GM18858 (cell line): ENCODE measurements around the gene WDR7.
A peak's percentile ranks its signal among the peaks of the same experiment; 100 is the strongest.

Experiments used
- ATAC-seq: cut with Tn5 transposase; IDR thresholded peaks from one replicate; pipeline ENCODE4 v1.9.1; 2021; ENCODE audit not compliant: unreplicated experiment

Gene WDR7

DNA sequence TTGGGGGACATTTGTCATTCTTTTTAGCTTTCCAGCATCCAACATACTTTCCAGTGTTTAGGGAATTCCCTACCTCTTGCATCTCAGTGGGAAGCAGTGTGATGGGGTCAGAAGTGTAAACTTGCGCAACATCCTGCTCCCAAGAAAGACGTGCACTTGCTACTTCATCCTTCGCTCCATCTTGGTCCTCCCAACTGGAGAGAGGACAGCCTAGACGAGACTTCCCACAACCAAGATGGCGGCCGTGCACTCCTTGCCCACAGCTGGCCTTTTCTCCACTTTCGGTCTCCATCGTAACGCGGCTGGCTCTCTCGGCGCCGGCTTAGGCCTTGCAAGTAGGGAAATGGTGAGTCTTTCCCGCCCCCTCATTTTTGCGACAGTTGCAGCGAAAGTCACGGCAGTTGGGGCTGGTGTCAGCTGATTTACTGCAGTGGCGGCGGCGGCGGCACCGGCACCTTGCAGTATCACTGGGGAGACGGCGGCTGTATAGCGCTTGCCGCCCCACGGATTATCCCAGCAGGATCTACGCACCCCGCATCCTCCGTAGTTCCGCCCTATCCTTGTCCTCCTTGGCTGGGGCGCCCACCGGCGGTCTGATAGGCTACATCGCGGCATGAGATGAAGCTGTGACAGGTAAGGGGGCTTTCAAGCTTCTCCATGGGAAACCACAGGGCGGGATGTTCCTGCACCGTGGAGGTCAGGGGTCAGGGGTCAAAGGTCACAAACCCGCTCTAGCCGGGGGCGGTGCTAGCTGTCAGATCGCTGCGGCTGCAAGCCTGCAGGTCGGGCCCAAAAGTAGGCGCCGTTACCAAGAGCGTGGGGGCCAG, at the start of gene WDR7:
TSS of gene WDR7 (plus strand) at position 416 of the 827 bp plus-strand sequence. CDS start 21,157 bp downstream, outside the sequence.
- peak; percentile 87 for ATAC-seq

DNA sequence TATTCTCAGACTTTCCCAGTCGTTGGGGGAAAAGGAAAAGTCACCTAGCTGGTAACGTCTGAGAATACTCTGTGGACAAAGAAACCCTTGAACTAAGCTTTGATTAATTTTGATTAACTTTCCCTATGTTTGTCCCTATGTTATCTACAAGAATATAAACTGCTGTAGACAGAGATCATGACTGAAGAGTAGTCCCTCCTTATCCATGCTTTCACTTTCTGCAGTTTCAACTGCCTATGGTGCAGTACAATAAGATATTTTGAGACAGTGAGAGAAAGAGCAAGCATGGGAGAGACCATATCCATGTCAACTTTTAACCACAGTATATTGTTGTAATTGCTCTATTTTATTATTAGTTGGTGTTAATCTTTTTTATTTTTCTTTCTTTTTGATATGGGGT, 44.5 kb upstream of the WDR7 start:
- ATAC-seq = no peak

DNA sequence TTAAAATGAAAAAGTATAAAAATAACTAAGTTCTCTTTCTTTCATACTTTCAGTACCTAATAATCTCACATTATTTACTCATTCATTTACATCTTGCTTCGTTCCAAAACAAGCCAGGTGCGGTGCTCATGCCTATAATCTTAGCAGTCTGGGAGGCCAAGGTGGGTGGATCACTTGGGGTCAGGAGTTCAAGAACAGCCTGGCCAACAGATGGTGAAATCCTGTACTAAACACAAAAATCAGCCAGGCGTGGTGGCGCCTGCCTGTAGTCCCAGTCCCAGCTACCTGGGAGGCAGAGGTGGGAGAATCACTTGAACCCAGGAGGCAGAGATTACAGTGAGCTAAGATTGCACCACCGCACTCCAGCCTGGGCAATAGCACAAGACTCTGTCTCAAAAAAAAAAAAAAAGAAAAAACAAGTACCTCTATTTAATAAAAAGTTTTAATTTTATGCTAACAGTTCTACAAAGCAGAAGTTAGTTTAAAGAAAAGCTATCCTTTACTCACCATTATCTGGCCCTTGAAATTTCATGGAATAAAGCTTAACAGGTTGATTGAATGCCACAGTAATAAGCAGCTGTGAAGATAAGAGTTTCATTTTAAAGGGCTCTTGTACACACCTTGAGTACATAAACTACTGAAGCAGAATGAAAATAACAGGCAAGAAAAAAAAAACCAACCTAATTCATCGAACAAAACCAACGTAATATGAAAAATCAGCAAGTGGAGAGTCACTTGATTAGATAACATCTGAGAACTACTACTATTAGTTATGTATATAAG, 35.2 kb upstream of the WDR7 start:
- no peak for ATAC-seq

DNA sequence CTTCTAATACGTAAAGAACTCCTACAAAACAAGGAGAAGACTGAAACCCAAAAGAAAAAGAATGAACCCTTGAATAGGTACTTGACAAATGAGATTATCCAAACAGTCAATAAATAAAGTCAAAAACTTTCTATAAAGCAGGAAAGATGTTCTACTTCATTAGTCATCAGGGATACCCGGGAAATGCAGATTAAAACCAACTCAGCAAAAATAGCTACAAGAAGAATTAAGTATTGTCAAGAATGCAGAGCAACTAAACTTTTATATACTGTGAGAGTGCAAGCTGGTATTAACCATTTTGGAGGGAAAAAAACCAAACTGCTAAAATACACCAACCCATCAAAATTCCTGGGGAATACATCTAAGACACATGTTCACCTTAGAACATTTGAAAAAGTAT, 23.2 kb upstream of the WDR7 start:
- no peak for ATAC-seq

DNA sequence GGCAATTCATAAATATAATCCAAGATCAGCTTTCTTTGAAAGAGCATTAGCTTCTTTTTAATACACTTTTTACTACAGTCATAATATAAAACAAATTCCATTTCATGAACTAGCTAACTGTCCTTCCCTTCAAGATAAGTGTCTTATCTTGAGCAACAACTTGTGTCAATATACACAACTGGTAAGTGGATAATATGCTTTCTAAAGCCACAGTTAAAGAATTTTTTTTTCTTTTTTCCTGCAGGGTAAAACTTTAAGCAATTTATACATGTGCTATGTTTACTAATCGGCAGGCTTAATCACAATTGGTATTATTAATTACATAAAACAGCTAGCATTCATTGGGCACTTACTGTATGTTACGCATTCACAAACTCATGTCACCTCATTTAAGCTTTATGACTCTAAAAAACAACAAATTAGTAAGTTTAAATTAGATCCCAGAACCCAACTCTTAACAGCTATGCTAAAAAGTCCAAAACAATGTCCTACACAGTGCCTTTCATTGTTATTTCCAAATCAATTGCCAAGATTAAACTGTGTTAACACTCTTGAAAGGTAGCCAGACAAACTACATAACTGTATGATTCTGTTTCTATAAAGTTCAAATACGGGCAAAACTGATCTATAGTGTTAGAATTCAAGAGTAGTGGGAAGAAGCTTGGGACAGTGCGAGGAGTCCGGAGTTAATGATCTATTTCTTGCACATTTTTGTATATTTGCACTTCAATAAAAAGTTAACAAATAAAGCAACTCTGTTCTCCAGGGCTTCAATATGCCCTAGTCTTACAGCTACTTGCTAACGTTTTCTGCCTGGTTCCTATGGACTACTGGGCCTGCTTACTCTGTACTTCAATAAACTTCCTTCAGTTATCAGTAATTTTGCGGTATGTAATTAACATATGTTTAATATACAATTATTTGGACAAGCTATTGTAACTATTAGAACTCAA, 18.8 kb upstream of the WDR7 start:
- no peak for ATAC-seq

DNA sequence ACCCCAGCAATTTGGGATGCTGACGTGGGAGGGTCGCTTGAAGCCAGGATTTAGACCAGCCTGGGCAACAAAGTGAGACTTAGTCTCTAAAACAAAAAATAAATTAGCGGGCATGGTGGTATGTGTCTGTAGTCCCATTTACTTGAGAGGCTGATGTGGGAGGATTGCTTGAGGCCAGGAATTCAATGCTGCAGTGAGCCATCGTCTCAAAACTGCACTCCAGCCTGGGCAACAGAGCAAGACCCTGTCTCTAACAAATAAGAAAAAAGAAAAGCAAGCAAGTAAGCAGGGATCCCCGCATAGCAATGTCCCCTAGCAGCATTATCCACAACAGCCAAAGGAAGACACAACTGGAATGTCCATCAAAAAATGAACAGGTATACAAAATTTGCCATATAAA, 16.2 kb upstream of the WDR7 start:
- no peak for ATAC-seq

DNA sequence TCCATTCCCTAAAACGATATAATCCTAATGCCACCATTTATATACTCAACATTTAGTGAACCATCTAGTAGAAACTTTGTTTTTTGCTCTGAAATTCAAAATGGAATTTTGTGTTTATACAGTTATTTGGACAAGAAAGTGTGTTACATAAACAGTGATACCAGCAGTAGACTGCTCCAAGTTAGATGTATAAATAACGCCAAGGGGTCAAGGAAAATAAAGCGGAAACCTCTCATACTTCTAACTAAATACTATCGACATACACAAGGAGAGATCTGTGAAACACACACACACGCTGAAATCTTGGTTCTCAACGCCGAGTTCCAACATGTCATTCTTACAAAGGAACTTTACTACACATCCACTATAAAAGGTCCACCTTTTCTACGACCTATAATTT, 14.0 kb upstream of the WDR7 start:
- no peak for ATAC-seq

DNA sequence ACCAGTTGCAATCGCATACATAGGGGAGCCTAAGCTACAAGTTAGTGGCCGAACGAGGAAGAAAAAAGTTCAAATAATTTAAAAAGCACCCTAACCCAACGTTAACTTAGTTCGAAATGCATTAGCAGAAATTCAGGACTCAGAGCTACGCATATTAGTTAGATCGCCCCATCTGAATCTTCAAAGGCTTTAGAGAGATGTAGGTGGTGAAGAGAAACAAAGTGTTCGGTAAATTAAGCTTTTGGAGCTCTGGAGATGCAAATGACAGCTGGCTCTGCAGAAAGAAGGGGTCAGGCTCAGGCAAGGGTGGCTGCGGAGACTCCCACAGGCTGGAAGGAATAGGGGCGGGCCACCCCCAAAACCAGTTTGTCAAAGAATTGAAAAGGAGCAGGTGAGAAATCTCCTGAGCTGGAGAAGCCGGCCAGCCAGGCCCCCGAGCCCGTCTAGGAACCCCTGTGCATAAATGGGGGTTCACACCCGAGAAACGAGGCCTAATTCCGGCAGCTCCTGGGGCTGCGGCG, 13.4 kb upstream of the WDR7 start:
- no peak for ATAC-seq

DNA sequence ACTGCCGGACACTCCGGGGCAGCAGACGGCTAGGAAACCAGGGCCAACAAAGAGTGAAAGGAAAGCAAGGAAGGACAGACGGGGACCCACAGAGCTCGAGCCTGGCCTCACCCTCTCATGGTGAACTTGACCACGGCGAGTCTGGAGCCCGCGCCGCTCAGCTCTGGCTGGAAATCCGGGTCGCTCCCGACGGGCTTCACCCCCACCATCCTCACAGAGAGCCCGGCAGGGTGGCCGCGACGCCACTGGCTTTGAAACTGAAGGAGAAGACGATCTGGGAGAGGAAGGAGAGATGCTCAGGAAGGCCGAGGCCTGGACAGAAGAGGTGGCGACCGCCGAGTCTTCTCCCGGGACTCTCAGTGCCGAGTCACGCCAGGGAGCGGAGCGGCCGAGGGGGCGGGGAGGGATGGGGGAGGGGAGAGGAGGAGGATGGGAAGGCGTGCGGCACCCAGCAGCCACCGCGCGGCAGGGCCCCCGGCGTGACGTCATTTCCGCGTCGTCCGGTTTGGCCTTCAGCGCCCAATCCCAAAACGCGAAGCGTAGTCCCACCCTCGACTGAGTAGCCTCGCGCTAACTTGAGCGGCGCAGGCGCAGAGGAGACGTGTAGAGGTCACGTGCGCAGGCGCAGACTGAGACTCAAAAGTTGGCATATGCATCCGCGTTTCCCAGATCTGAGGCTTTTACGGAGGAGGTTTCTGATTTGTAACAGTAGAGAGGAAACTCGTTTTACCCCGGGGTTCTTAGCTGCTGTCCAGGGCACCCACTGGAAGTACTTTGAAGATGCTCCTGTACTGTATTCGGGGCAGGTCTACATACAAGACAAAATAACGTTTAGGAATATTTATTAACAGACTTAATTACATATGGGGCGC, 12.7 kb upstream of the WDR7 start, which contains the start of gene TXNL1:
TSS of gene TXNL1 (minus strand) at position 361 of the 872 bp plus-strand sequence. CDS start at position 209, 152 bp downstream.
- ATAC-seq = peak; percentile 80

DNA sequence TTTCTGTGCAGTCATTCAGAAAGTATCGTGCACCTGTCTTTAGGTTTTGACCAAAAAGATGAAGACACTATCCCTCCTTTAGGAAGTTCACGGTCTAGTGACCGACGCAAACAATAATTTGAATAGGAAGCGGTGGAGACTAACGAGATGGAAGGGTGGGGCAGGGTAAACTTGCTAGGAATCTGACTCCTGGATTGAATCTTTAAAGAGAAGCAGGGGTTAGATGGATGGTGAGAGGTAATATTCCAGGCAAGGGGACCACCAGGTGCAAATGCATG, 12.1 kb upstream of the WDR7 start:
- ATAC-seq = no peak

DNA sequence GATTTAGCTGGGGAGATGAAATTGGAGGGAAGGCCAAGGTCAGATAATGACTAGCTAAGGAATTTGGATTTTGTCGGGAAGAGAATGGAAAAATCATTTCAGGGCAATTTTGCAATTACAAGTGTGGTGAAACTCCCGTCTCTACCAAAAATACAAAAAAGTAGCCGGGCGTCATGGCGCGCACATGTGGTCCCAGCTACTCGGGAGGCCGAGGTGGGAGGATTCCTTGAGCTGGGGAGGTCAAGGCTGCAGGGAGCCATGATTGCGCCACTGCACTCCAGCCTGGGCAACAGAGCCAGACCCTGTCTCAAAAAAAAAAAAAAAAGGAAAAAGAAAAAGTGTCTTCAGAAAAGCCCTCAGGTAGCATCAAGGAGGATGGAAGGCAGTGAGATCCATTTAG, 11.6 kb upstream of the WDR7 start:
- ATAC-seq = no peak

DNA sequence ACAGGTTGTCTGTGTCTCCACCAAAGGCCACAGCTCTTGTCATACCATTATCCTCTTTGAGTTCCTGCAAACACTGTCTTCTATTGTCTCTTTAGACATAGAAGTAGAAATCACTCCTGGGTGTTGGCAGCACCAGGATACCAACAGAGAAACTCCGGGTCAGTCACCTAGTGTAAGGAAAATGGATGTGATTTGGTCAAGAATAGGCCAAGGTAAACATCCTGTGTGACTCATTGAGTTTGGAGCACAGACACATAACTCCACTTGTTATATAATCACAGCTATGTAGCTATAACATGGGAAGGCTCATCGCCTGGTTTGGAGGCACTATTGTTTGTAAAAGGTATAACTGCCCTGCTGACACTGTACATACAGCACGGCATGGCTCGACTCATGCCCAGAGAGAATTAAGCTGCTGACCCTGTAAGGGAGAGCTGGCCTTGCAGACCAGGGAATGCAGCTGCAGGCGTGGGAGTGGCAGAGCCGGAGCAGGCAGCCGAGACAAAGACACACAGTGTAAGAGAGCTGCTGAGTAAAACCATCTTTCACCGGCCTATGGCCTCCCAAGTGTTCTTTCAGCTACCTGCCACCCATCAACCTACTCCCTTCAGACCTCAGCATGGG, 9.3 kb upstream of the WDR7 start:
- no peak for ATAC-seq

DNA sequence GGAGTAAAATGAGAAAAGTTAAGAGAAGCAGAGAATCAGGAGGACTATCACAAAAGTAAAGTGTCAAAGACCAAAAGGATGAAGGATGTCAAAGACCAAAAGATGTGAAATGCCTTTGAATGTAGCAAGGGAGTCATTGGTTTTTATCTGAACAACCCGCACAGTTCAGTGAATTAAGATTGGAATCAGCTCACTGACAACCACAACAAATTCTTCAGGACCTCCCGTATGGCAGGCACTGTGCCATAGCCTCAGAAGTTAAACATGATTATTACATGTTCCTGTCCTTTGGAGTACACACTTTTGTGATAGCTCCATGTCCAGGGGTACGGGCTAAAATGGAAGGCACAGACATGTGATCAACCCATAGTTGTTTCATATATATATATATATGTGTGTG, 7.8 kb upstream of the WDR7 start:
- ATAC-seq = no peak

DNA sequence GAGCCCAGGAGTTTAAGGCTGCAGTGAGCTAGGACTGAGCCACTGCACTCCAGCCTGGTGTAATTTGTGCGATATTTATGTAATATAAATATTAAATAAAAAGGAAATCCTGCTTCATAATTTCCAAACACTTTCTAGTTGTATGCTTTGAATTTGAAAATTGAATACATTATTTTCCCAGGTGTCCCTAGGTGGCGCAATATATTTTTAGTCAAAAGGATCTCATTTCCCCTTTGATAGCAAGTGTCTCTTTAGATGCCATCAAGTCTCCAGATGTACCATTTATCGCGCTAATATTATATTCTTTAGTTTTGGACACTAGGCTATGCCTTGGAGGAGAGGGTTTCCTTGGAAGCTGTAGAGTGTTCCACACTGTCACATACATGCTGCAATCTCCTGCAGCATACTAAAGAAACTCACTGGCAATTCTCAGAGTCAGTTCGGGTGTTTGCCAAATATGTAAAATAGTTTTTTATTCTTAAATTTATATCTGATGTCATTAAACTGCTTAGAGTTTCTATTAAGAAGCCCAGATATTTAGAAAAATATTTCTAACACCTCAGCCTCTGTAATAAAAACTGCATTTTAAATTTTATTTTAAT, 5.6 kb upstream of the WDR7 start:
- no peak for ATAC-seq

DNA sequence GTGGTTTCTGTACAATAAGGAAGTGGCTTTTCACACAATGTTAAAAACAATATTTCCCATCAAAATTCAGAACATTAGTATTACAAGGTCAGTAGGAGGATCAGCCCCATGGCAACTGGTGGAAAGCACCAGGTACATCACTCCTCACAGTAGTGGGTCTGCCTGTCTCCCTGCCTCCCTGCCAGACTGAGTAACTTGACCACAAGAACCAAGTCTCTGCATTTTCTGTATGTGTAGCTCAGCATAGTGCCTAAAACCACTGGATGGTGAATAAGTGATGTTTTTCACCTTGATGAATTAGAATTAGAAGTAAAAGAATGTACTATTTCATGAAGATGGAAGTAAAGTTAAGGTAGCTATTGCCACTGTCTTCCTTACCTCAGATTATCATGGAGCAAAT, 4.1 kb upstream of the WDR7 start:
- ATAC-seq = no peak

DNA sequence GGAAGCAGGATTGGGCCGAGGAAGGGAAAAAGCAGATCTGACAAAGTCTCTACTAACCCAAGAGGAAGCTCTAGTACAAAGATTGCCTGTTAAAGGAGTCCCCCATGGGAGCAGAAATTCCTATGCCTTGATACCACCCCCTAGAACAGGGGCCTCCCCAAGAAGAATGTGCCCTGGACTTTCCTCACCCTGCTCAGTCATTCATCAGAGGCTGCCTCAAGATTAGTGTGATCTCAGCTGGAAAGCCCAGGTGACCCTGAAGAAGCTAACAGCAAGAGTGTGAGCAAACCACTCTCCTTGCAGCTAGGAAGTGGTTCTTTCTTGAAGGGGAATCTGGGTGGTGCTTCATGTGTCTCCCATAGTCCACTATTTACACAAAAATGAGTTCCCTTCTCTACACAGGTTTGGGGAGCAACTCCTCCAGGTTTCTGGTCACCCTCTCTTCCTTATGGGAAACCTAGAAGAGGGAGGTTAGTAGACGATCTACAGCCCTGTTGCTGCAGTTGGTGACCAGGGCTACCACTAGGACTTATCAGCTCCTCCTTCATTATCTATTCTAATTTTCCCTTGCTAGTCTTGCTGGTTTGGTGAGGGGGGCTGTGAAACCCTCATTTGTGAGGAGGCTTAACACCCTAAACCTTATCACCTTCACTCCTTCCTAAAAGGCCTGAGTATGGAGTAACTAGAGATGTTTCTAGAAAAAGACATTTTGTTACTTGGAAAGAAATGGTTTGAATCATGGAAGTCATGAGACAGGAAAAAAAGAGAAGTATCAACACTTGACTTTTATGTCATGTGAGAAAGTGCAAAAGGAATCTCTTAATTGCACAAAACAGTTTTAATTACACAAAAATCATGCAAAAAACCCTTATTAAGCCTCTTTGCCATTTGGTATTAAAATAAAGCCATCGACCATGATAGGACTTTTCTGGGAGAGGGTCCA, 2.9 kb upstream of the WDR7 start:
- no peak for ATAC-seq

DNA sequence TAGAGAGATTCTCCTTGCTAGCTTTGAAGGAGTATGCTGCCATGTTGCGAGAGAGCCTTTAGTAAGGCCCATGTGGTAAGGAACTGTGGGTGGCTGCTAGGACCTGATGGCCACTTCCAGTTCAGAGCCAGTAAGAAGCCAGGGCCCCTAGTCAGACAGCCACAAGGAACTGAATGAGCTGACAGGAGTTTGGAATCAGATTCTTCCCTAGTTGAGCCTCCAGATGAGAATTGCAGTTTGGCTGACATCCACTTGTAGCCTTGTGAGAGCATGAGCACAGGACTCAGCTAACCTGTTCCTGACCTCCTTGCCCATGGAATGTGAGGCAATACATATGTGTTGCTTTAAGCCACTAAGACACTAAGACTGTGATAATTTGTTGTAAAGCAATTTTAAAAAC, 1.2 kb upstream of the WDR7 start:
- ATAC-seq = no peak

DNA sequence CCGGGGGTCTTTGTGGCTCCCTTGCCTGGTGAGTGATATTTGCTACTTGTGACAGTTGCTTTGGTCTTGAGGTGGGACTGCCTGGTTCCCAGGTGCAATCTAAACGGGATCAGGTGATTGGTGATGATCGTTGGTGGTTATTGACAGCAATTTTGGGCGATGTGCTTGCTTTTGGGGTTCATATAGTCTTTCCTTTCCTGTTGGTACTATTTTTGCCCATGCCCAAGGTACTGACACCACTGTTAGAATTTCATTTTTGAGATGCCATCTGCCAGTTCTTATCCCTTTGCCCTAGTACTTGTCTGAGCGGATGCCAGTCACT, 573 bp downstream of the WDR7 start:
- ATAC-seq = no peak
